Measurements from ENCODE around the gene PRR20A. TPM values are rescaled to one million over a fixed set of nuclear protein-coding genes. Genes with fewer than 3 reads are reported as not detected.

Gene PRR20A
- total RNA-seq: not detected in 2 replicates

GRCh38 chr13:57140235-57140968, at the start of gene PRR20A:
PRR20A (plus strand) TSS chr13:57140918; CDS start chr13:57141305, 387 bp downstream.

DNA sequence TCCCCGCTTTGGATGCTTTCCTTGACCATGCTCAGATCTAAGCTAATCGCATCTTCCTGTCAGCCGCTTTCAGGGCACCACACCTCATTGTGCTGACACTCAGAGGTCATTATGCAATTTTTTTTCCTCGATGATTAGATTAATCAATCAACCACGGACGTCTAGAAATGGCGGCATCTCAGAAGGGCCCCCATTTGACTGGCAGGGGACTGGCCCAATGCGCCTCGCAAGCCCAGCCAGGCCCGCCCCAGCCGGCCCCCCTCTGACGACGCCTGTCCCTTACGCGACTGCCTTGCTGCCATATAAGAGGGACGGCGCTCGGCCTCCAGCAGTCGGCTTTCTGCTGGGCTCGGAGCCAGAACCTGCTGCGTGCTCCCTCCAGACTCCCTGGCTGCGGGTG, 6.5 kb downstream of the PRR20A start, which contains the start of gene PRR20B:
PRR20B (plus strand) TSS at position 301 of the 400 bp plus-strand sequence. CDS start 387 bp downstream, outside the sequence.

GRCh38 chr13:57153761-57154160, 13.0 kb downstream of the PRR20A start, which contains the start of gene PRR20C:
PRR20C (plus strand) TSS chr13:57154061; CDS start chr13:57154448, 387 bp downstream.

DNA sequence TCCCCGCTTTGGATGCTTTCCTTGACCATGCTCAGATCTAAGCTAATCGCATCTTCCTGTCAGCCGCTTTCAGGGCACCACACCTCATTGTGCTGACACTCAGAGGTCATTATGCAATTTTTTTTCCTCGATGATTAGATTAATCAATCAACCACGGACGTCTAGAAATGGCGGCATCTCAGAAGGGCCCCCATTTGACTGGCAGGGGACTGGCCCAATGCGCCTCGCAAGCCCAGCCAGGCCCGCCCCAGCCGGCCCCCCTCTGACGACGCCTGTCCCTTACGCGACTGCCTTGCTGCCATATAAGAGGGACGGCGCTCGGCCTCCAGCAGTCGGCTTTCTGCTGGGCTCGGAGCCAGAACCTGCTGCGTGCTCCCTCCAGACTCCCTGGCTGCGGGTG, 19.6 kb downstream of the PRR20A start, which contains the start of gene PRR20D:
PRR20D (plus strand) TSS at position 301 of the 400 bp plus-strand sequence. CDS start 387 bp downstream, outside the sequence.

GRCh38 chr13:57166897-57167296, 26.2 kb downstream of the PRR20A start, which contains the start of gene PRR20E:
PRR20E (plus strand) TSS chr13:57167197; CDS start chr13:57167584, 387 bp downstream.

Small RNAs within 50 kb of the gene (small RNA-seq; reads per million reads assigned to genes)
- gene PRR20FP: not detected

Other genes with a start within 250 kb of the PRR20A start
- gene PRR20B, start 6.6 kb downstream of the PRR20A start, total RNA-seq: not detected in 2 replicates
- not detected in 2 replicates for gene PRR20C, start 13.1 kb downstream of the PRR20A start, total RNA-seq
- not detected in 2 replicates for gene PRR20D, start 19.7 kb downstream of the PRR20A start, total RNA-seq
- gene PRR20E, start 26.3 kb downstream of the PRR20A start, total RNA-seq: not detected in 2 replicates

Data from vein endothelial cell (primary cell).